ENCODE measurements around the gene ATP6V1E1. TPM values are rescaled to one million over a fixed set of nuclear protein-coding genes. Genes with fewer than 3 reads are reported as not detected.
A peak's percentile ranks its signal among the peaks of the same experiment; 100 is the strongest.

Gene ATP6V1E1
- total RNA-seq, 1 donor: 147 TPM

GRCh38 chr22:17579535-17579981, 49.0 kb downstream of the ATP6V1E1 start:
- H3K79me2 ChIP-seq (ENCODE audit: insufficient read depth, low read length): no peaks in the 10 kb centered on the region
- no peak overlapping the region for H3K27ac ChIP-seq (ENCODE audit: low read depth, low read length)
- no peak overlapping the region for H3K4me3 ChIP-seq (ENCODE audit: insufficient read depth, low read length)
- no peaks in the 10 kb centered on the region for H3K36me3 ChIP-seq (ENCODE audit: insufficient read depth, low read length)
- DNase-seq (ENCODE audit: insufficient read length, low spot score, missing footprints): no peak
- H3K4me2 ChIP-seq (ENCODE audit: insufficient read depth, low read length): no peak overlapping the region
- no peaks in the 10 kb centered on the region for H3K9me3 ChIP-seq (ENCODE audit: low read depth, low read length)
- TF ChIP-seq, protein P1, sequence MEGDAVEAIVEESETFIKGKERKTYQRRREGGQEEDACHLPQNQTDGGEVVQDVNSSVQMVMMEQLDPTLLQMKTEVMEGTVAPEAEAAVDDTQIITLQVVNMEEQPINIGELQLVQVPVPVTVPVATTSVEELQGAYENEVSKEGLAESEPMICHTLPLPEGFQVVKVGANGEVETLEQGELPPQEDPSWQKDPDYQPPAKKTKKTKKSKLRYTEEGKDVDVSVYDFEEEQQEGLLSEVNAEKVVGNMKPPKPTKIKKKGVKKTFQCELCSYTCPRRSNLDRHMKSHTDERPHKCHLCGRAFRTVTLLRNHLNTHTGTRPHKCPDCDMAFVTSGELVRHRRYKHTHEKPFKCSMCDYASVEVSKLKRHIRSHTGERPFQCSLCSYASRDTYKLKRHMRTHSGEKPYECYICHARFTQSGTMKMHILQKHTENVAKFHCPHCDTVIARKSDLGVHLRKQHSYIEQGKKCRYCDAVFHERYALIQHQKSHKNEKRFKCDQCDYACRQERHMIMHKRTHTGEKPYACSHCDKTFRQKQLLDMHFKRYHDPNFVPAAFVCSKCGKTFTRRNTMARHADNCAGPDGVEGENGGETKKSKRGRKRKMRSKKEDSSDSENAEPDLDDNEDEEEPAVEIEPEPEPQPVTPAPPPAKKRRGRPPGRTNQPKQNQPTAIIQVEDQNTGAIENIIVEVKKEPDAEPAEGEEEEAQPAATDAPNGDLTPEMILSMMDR (IDR thresholded peaks at IDR 0.05; ENCODE audit: extremely low read depth, low read depth, low read length): no peak
- H2AFZ ChIP-seq (ENCODE audit: low read length): no peak overlapping the region
- H3K27me3 ChIP-seq (ENCODE audit: insufficient read depth, low read length): no peaks in the 10 kb centered on the region
- H3K4me1 ChIP-seq (ENCODE audit: insufficient read depth, low read length): peaks cover 4% of the 10 kb centered on the region
- H4K20me1 ChIP-seq (ENCODE audit: insufficient read depth, low read length): no peaks in the 10 kb centered on the region

DNA sequence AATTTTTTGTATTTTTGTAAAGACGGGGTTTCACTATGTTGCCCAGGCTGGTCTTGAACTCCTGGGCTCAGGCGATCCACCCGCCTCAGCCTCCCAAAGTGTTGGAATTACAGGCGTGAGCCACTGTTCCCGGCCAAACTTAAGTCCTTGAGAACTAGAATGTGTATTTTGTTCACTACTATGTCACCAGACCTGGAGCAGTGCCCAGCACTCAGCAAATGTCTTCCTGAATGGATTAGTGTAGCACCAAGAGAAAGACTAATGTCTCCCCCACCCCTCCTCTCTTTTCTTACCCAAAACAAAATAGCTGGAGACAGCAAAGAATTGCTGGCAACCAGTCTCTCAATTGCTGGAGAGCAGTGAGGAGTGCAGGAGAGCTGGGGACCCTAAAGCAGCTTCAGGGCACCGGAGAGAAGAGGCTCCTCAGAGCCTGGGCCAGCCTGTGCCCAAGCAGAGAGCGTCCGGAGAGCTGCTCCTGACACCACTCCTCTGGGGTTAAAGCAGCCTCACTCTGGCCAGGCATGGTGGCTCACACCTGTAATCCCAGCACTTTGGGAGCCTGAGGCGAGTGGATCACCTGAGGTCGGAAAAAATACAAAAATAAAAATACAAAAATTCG, 50.3 kb downstream of the ATP6V1E1 start:
- Histone ChIP-seq H3K4me1 (ENCODE audit: insufficient read depth, low read length) (peaks cover 4% of the 10 kb centered on the region), H3K36me3 (ENCODE audit: insufficient read depth, low read length) (no peaks in the 10 kb centered on the region), H3K4me3 (ENCODE audit: insufficient read depth, low read length) (no peak overlapping the region), H3K27ac (ENCODE audit: low read depth, low read length) (no peak overlapping the region), H3K79me2 (ENCODE audit: insufficient read depth, low read length) (no peaks in the 10 kb centered on the region), H3K27me3 (ENCODE audit: insufficient read depth, low read length) (no peaks in the 10 kb centered on the region), H2AFZ (ENCODE audit: low read length) (no peak overlapping the region), H4K20me1 (ENCODE audit: insufficient read depth, low read length) (no peaks in the 10 kb centered on the region), H3K9me3 (ENCODE audit: low read depth, low read length) (no peaks in the 10 kb centered on the region), H3K4me2 (ENCODE audit: insufficient read depth, low read length) (no peak overlapping the region)
- TF ChIP-seq, protein P1 (IDR thresholded peaks at IDR 0.05; ENCODE audit: extremely low read depth, low read depth, low read length): no peak
- DNase-seq (ENCODE audit: insufficient read length, low spot score, missing footprints): no peak

- DNase-seq (ENCODE audit: insufficient read length, low spot score, missing footprints): peak; percentile 92
- H3K36me3 ChIP-seq (ENCODE audit: insufficient read depth, low read length): no peaks in the 10 kb centered on the region
- H3K27me3 ChIP-seq (ENCODE audit: insufficient read depth, low read length): no peaks in the 10 kb centered on the region
- H3K4me2 ChIP-seq (ENCODE audit: insufficient read depth, low read length): no peak overlapping the region
- H4K20me1 ChIP-seq (ENCODE audit: insufficient read depth, low read length): no peaks in the 10 kb centered on the region
- peaks cover 8% of the 10 kb centered on the region for H3K4me1 ChIP-seq (ENCODE audit: insufficient read depth, low read length)
- H3K27ac ChIP-seq (ENCODE audit: low read depth, low read length): peak overlapping the region; percentile 58
- H3K9me3 ChIP-seq (ENCODE audit: low read depth, low read length): no peaks in the 10 kb centered on the region
- TF ChIP-seq, protein P1 (IDR thresholded peaks at IDR 0.05; ENCODE audit: extremely low read depth, low read depth, low read length): no peak
- no peaks in the 10 kb centered on the region for H3K79me2 ChIP-seq (ENCODE audit: insufficient read depth, low read length)
- H3K4me3 ChIP-seq (ENCODE audit: insufficient read depth, low read length): no peak overlapping the region
- H2AFZ ChIP-seq (ENCODE audit: low read length): no peak overlapping the region
Observed at GRCh38 chr22:17576470-17576869, 52.1 kb downstream of the ATP6V1E1 start.

- Histone ChIP-seq H3K4me3 (ENCODE audit: insufficient read depth, low read length) (no peak overlapping the region), H4K20me1 (ENCODE audit: insufficient read depth, low read length) (no peaks in the 10 kb centered on the region), H3K9me3 (ENCODE audit: low read depth, low read length) (no peaks in the 10 kb centered on the region), H3K27ac (ENCODE audit: low read depth, low read length) (no peak overlapping the region), H3K36me3 (ENCODE audit: insufficient read depth, low read length) (no peaks in the 10 kb centered on the region), H3K4me2 (ENCODE audit: insufficient read depth, low read length) (no peak overlapping the region), H3K27me3 (ENCODE audit: insufficient read depth, low read length) (no peaks in the 10 kb centered on the region), H3K4me1 (ENCODE audit: insufficient read depth, low read length) (peaks cover 16% of the 10 kb centered on the region), H2AFZ (ENCODE audit: low read length) (no peak overlapping the region), H3K79me2 (ENCODE audit: insufficient read depth, low read length) (no peaks in the 10 kb centered on the region)
- peak; percentile 62 for DNase-seq (ENCODE audit: insufficient read length, low spot score, missing footprints)
- TF ChIP-seq, protein P1 (IDR thresholded peaks at IDR 0.05; ENCODE audit: extremely low read depth, low read depth, low read length): no peak
Observed at GRCh38 chr22:17575681-17576080, 52.9 kb downstream of the ATP6V1E1 start.
